ENCODE measurements around the gene ASAP3.

DNA sequence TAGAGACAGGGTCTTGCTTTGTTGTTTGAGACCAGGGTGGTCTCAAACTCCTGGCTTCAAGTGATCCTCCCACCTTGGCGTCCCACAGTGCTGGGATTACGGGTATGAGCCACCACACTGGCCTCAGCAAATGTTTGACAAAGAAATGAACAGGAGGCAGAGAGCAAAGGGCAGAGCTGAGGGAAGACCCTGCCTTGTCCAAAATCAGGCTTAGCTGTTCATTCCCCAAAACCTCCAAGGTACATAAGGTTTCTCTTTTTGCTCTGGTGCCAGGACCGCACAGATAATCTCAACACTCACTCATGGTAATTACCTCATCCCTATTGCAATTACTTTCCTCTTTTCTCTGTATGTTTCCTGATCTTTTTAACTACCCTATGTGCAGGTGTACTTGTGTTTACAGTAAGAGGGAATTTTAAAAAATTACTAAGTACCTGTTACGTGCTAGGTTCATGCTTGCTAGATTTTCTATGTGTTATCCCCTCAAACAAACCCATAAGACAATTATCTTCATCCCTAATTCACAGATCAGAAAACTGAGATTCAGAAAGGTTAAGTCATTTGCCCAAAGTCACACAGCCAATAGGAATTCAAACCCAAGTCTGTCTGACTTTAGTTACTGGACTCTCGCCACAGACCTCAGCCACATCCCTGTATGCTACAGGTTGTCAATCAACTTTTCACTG lies 11.5 kb downstream of the ASAP3 start:
- TF ChIP-seq, protein P1, sequence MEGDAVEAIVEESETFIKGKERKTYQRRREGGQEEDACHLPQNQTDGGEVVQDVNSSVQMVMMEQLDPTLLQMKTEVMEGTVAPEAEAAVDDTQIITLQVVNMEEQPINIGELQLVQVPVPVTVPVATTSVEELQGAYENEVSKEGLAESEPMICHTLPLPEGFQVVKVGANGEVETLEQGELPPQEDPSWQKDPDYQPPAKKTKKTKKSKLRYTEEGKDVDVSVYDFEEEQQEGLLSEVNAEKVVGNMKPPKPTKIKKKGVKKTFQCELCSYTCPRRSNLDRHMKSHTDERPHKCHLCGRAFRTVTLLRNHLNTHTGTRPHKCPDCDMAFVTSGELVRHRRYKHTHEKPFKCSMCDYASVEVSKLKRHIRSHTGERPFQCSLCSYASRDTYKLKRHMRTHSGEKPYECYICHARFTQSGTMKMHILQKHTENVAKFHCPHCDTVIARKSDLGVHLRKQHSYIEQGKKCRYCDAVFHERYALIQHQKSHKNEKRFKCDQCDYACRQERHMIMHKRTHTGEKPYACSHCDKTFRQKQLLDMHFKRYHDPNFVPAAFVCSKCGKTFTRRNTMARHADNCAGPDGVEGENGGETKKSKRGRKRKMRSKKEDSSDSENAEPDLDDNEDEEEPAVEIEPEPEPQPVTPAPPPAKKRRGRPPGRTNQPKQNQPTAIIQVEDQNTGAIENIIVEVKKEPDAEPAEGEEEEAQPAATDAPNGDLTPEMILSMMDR (IDR thresholded peaks at IDR 0.05), result no peak
- TF ChIP-seq POLR2AphosphoS5 (IDR thresholded peaks at IDR 0.05), result no peak
